ENCODE results near the gene ZNF862.

ZNF862 gene

GRCh38 chr7:149831741-149832219 lies 6.4 kb upstream of the ZNF862 start:
- TF ChIP-seq, protein P1, sequence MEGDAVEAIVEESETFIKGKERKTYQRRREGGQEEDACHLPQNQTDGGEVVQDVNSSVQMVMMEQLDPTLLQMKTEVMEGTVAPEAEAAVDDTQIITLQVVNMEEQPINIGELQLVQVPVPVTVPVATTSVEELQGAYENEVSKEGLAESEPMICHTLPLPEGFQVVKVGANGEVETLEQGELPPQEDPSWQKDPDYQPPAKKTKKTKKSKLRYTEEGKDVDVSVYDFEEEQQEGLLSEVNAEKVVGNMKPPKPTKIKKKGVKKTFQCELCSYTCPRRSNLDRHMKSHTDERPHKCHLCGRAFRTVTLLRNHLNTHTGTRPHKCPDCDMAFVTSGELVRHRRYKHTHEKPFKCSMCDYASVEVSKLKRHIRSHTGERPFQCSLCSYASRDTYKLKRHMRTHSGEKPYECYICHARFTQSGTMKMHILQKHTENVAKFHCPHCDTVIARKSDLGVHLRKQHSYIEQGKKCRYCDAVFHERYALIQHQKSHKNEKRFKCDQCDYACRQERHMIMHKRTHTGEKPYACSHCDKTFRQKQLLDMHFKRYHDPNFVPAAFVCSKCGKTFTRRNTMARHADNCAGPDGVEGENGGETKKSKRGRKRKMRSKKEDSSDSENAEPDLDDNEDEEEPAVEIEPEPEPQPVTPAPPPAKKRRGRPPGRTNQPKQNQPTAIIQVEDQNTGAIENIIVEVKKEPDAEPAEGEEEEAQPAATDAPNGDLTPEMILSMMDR (IDR thresholded peaks at IDR 0.05; ENCODE audit: low read depth, low read length) = no peak
- no peaks in the 10 kb centered on the region for H3K36me3 ChIP-seq
- no peak overlapping the region for H3K4me3 ChIP-seq (ENCODE audit: low read depth, low read length)
- no peak for DNase-seq
- H3K9me3 ChIP-seq (ENCODE audit: severe bottlenecking) = no peaks in the 10 kb centered on the region
- H3K27ac ChIP-seq = no peak overlapping the region
- no peaks in the 10 kb centered on the region for H3K27me3 ChIP-seq (ENCODE audit: insufficient read depth, low read depth, severe bottlenecking)

DNA sequence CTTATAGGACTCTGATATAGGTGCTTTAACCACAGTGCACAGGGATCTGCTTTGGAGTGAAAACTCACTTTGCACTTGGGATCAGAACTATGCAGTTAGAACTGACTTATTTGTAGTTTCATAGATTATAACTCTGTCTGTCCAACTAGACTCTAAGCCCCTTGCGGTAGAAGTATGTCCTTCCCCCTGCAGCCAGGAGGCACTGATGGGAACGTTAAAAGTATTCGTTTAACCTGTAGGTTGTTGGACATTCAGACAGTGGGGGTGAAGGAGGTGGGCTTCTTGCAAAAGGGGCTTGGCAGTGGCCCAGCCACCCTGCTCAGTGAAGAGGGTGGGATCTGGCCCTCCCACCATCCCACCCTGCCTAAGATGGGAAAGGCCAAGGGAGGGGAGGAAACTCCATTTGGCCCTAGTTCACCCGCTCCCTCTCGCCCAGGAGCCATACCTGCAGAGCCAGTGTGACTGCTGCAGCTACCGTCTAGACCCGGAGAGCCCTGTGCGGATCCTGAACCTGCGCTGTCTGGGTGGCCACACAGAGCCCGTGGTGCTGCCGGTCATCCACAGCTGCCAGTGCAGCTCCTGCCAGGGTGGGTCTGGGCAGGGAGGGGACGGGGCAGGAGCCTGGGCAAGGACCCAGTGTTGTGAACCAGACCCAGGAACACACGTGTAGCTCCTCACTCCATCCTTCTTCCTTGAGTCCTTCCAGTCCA lies 5.7 kb upstream of the ZNF862 start:
- Histone ChIP-seq H3K27me3 (ENCODE audit: insufficient read depth, low read depth, severe bottlenecking) (no peaks in the 10 kb centered on the region), H3K36me3 (no peaks in the 10 kb centered on the region), H3K4me3 (ENCODE audit: low read depth, low read length) (no peak overlapping the region), H3K9me3 (ENCODE audit: severe bottlenecking) (no peaks in the 10 kb centered on the region), H3K27ac (no peak overlapping the region)
- no peak for DNase-seq
- TF ChIP-seq, protein P1 (IDR thresholded peaks at IDR 0.05; ENCODE audit: low read depth, low read length) = no peak

DNA sequence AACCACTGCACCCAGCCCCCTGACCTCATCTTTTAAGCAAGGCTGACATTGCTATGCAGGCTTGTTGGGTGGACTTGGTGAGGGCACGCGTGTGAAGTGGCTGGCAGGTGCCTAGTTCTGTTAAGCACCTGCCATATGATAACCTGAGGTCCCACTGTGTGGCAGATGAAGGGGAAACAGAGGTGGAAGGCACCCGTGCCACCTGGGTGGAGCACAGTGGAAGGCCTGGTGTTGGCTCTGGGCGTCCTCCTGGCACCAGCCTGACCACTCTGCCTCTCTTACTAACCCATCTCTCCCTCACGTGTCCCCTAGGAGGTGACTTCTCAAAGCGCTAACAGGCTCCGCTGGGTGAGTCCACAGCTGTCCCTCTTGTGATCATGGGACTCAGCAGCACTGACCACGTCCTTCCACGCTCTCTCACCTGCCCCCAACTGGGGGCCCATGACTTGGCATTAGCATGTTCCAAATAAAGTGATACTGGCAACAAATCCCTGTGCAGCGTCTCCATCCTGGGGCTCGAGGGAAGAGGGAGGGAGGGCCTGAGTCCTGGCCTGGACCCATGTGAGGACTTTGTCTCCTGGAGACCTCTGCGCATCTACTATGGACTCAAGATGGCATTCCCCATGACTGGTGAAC lies 4.6 kb upstream of the ZNF862 start:
- H3K9me3 ChIP-seq (ENCODE audit: severe bottlenecking) = no peaks in the 10 kb centered on the region
- no peaks in the 10 kb centered on the region for H3K36me3 ChIP-seq
- TF ChIP-seq, protein P1 (IDR thresholded peaks at IDR 0.05; ENCODE audit: low read depth, low read length) = no peak
- no peak for DNase-seq
- no peak overlapping the region for H3K4me3 ChIP-seq (ENCODE audit: low read depth, low read length)
- no peaks in the 10 kb centered on the region for H3K27me3 ChIP-seq (ENCODE audit: insufficient read depth, low read depth, severe bottlenecking)
- no peak overlapping the region for H3K27ac ChIP-seq

DNA sequence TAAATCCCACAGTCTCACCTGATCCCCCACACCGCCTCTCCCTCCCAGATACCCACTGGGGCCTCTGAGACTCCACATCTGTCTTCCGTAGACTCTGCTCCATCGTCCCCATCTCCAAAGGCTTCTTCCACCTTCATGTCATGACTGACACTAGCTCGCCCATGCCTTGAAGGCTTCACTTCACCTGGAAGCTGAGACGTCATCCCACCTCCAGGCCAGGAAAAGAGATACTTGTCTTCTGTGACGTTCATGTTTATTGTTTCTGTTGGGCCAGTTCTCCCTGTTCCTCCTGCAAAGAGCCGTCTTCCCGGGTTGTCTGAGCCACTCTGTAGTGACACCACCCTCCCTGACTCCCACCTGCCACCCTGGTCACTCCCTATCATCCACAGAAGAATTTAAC lies 3.6 kb upstream of the ZNF862 start:
- no peaks in the 10 kb centered on the region for H3K27me3 ChIP-seq (ENCODE audit: insufficient read depth, low read depth, severe bottlenecking)
- TF ChIP-seq, protein P1 (IDR thresholded peaks at IDR 0.05; ENCODE audit: low read depth, low read length) = no peak
- H3K36me3 ChIP-seq = no peaks in the 10 kb centered on the region
- no peak overlapping the region for H3K4me3 ChIP-seq (ENCODE audit: low read depth, low read length)
- no peak for DNase-seq
- no peaks in the 10 kb centered on the region for H3K9me3 ChIP-seq (ENCODE audit: severe bottlenecking)
- no peak overlapping the region for H3K27ac ChIP-seq

DNA sequence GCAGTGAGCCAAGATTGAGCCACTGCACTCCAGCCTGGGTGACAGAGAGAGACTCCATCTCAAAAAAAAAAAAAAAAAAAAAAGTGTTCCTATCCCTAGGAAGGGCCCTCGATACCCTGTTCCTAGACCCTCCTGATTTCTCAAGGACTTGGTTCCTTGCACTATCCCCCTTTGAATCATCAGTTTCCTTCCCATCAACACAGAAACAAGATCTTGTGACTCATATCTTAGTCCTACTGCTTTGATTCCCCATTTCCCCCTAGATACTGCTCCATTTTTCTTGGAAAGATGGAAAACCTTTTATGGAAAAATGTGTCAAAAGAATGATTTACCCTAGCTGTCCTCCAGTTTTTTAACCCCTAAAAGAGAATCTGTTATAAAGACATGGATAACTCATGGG lies 1.7 kb upstream of the ZNF862 start:
- Histone ChIP-seq H3K27ac (no peak overlapping the region), H3K4me3 (ENCODE audit: low read depth, low read length) (no peak overlapping the region), H3K36me3 (no peaks in the 10 kb centered on the region), H3K9me3 (ENCODE audit: severe bottlenecking) (no peaks in the 10 kb centered on the region), H3K27me3 (ENCODE audit: insufficient read depth, low read depth, severe bottlenecking) (no peaks in the 10 kb centered on the region)
- DNase-seq = no peak
- TF ChIP-seq, protein P1 (IDR thresholded peaks at IDR 0.05; ENCODE audit: low read depth, low read length) = no peak
